HG03045 (cell line): Measurements from ENCODE around the gene BFAR.
A peak's percentile ranks its signal among the peaks of the same experiment; 100 is the strongest.
"Not testable (repeated sequence)": the region's sequence is repeated elsewhere in the genome, so short reads cannot be mapped to it uniquely, and the experiment has no call there.

ENCODE experiments used
- ATAC-seq: cut with Tn5 transposase; IDR thresholded peaks from one replicate; pipeline ENCODE4 v1.9.1; 2021; ENCODE audit warnings: mild to moderate bottlenecking, moderate library complexity; ENCODE audit not compliant: unreplicated experiment

The BFAR gene, protein sequence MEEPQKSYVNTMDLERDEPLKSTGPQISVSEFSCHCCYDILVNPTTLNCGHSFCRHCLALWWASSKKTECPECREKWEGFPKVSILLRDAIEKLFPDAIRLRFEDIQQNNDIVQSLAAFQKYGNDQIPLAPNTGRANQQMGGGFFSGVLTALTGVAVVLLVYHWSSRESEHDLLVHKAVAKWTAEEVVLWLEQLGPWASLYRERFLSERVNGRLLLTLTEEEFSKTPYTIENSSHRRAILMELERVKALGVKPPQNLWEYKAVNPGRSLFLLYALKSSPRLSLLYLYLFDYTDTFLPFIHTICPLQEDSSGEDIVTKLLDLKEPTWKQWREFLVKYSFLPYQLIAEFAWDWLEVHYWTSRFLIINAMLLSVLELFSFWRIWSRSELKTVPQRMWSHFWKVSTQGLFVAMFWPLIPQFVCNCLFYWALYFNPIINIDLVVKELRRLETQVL

DNA sequence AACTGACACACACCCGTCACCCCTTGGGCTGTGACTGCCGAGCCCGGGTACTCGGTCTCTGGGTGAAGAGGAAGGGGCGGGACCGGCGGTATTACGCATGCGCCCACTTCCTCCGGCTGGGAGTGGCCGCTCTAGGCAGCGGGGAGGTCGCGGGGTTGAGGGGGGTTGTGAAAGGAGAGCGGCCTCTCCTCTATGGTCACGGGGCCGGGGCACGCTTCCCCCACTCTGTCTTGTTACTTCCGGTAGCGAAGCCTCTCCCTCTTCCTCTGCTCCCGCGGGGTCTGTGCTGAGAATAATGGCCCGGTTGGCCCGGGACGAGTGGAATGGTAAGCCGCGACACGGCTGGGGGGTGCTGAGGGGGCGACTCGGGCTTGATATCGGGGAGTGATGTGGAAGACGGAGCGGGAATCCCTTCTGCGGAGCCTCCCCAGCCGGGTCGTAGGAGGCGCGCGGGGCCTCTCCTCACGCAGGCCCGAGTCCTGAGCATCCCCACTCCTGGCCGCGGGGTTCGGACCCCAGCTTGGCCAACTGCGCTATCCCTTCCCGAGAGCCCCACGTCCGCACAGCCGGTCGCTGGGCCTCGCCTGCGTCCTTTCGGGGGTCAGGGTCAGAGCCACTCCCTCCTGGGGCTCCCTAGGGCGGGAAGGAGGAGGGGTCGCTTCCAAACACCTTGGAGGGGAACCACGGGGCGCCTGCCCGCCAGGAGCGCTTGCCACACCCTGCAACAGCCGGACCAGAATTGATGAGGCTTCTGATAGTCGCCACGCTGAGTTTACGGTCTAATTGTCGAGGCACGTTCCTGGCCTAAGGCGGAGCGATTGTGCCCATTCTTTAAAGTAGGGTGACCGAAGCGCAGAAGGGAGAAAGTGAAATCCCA, at the start of gene BFAR:
Gene BFAR (plus strand): TSS at position 259 of the 877 bp plus-strand sequence. CDS start 11,396 bp downstream, outside the sequence.
- peak; percentile 80 for ATAC-seq

DNA sequence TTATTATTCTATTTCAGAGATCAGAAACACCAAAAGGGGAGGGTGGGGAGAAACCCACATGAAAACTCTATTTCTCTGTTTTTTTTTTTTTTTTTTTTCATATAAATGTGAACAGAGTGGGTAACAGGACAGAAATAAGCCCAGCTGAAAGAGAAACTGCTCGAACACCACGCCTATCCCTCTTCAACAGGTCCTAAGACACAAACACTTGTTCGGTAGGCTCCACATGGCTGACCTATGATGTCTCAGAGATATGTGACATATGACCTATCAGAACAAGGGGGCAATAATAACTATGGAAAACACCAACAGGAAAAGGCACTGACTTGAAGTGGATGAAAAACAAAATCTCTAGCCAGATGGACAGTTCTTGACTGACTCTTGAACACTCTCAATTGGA, 47.5 kb upstream of the BFAR start:
- no peak for ATAC-seq

DNA sequence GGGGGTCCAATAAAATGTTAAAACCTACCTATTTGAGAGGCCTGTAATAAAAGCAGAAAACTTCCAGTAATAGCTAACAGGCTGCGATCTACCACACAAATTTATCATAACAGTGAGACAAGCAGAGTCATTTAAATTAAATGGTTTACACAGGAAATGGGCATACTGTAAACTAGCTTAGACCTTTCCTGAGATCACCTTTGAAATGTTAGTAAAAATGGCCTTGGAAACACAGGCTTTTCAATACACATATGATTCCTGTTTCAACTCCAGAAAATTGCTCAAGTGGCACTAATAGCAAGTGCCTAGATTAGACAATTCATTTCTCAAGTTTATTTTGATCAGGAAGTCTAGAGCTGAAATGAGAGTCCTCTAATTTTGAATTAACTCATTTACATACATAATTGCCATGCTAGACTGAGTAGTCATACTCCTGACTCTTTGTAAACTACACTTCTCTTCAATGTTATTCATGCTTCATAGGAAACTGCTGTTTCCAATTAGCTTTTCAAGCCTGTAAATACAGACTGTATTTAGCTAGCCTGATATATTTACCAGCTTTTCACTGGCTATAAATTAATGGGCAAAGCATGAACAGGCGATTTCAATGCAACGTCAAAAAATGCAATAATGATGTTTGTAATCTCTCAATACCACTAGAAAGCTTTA, 46.0 kb upstream of the BFAR start:
- ATAC-seq, result no peak

DNA sequence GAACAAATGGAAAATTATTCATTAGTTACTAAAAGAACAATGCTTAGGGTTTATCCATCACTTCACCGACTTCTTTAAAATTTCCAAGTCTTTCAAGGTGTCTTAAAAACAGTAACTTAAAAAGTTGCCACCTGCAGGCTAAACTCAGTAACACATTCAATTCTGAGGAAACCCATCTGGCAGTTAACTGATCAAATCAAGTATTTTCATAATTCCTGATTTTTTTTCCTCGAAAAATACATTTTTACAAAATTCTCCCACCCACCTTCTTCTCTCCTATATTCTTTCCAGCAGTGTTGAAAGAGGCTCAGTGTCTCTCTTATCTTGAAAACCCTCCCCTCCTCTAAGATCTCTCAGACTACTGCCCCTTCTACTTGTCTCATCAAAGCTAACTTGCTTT, 32.6 kb upstream of the BFAR start:
- no peak for ATAC-seq

DNA sequence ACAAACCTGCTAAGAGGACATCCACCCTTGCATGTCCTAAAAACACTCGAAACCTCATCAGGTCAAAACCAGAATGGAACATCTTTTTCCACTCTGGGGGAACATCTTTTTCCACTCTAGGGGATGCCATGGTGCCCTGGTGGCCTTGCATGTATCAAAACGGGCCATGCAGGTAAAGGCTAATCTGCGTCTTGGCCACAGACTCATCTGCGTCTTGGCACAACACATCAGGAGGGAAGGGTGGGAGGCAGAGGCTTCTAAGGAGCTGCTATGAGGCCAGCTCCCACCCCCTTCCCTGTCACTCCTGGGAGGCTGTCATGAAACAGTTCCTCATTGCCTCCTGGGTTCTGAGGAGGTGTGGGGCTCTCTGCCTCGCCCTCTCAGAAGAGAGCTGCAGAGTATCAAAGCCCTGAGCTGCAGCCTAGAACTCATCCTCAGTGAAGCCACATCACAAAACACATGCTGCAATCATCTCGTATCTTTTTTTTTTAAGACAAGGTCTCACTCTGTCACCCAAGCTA, 30.2 kb upstream of the BFAR start:
- ATAC-seq, result no peak

DNA sequence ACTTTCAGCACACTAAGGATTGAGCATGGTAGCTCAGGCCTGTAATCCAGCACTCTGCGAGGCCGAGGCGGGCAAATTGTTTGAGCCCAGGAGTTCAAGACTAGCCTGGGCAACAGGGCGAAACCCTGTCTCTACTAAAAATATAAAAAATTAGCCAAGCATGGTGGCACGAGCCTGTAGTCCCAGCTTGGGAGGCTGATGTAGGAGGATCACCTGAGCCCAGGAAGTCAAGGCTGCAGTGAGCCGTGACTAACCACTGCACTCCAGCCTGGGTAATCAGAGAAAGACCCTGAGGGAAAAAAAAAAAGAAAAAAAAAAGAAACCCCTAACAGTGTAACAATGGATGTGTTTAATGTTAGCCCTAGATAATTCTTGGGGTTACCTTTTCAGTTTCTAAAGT, 26.6 kb upstream of the BFAR start:
- ATAC-seq, result no peak

DNA sequence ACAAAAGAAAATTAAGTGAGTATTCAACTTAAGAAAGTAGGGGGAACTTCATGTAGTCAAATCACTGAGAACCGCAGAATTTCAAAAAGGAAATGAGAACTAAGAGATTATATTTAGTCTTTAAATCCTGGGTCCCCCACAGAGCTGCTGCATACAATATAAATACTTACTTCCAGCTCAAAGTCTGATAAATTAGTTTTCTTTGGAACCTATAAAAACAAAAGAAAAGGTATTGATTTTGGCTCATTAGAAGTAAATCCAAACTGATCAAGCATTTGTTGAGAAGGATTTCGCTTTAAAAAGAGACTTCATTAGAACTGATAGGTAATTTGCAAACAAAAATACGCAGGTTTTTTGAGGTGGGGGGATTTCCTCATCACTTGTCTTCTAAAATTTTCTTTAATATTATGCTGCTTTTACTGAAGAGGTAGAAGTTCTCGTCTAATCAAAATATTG, 24.6 kb upstream of the BFAR start:
- ATAC-seq, result no peak

DNA sequence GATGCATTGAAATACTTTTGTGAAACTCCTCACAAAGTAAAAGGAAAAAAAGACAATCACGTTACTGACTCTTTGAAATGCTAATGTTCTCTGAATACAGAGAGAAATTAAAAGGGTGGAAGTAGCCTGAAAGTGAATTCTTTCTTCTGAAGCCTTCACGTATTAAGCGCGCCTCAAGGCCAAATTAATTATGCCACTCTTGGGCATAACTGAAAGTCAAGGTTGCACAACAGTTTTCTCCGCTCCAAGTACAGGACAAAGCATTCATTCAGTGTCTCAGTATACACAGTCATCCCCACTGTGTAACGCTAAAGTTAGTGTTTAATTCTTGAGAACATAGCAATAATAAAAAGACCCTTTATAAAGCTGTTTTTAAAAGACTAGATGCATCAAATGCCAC, 24.1 kb upstream of the BFAR start:
- ATAC-seq, result no peak

DNA sequence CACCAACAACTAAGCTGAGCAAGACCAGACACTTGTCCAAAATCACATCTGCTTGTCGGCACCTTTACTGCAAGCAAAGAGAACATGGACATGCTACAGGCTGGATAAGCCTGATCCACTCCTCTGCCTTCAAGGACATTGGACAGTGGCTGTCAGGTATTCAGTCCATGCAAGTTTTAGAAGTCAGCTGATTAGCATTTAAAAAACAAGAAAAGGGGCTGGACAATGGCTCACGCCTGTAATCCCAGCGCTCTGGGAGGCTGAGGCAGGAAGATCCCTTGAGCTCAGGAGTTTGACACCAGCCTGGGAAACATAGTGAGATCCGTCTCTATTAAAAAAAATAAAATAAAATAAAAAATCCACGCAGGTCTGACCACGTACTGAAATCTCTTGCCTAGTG, 23.0 kb upstream of the BFAR start:
- ATAC-seq, result no peak

DNA sequence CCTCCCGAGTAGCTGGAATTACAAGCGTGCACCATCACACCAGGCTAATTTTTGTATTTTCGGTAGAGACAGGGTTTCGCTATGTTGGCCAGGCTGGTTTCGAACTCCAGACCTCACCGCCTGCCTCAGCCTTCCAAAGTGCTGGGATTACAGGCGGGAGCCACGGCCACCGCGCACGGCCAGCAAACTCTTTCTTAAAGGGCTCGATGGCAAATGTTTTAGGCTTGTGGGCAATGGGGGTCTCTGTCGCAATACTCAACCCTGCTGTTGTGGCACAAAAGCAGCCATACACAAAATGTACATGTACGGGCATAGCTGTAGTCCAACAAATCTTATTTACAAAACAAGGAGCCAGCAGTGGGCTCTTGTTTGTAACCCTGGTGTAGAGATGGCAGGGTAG, 21.1 kb upstream of the BFAR start:
- no peak for ATAC-seq

DNA sequence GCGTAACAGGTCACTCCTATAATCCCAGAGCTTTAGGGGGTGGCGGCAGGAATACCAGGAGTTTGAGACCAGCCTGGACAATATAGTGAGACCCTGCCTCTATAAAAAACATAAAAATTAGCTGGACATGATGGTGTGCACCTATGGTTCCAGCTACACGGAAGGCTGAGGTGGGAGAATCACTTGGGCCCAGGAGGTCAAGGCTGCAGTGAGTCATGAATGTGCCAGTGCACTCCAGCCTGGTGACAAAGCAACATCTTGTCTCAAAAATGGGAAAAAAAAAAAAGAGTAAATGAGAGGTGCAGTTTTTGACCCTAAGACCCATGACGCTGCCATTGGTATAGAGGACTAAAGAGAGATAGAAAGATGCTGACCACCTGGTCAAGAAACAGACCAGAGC, 18.8 kb upstream of the BFAR start:
- no peak for ATAC-seq

DNA sequence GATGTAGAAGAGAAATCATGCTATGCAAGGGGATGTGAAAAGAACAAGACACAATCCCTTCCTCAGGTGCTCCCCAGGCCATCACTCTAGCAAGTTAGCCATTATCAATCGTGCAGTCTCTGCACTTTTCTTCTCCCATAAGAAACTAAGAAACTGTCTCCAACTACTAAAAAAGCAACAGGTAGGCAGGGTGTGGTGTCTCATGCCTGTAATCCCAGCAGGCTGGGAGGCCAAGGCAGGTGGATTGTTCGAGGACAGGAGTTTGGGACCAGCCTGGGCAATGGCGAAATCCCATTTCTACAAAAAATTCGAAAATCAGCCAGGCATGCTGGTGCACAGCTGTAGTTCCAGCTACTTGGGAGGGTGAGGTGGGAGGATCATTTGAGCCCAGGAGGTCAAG, 16.5 kb upstream of the BFAR start:
- ATAC-seq, result no peak

DNA sequence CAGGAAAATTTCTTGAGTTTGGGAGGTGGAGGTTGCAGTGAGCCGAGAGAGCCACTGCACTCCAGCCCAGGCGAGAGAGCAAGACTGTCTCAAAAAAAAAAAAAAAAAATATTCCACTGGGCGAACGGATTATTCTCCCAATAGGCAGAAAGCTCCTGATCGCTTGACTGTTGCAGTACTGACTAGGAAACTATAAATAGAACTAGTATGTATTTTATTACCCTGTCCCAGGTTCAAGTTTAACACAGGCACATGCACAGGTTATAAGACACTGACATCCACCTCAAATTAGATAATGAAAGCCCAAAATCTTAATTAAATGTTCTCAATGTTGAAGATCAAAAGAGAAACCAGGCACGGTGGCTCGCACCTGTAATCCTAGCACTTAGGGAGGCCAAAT, 14.2 kb upstream of the BFAR start:
- no peak for ATAC-seq

DNA sequence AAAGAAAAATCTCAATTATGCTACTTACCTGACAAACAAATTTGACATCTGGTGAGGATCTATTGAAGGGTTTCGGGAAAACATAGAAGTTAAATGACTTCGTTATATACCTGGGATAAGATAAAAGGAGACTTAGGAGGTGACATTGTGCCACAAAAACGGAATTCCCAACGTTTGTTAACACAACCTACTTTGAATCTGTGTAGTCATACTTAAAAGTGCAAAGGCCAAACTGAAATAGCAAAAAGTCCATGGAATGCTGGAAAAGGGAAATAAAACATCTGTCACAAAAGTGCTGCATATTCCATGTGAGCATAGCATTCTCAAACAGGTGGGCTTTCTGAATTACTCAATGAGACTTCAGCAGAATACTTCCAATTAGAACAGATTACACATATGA, 5.7 kb upstream of the BFAR start:
- ATAC-seq, result no peak

DNA sequence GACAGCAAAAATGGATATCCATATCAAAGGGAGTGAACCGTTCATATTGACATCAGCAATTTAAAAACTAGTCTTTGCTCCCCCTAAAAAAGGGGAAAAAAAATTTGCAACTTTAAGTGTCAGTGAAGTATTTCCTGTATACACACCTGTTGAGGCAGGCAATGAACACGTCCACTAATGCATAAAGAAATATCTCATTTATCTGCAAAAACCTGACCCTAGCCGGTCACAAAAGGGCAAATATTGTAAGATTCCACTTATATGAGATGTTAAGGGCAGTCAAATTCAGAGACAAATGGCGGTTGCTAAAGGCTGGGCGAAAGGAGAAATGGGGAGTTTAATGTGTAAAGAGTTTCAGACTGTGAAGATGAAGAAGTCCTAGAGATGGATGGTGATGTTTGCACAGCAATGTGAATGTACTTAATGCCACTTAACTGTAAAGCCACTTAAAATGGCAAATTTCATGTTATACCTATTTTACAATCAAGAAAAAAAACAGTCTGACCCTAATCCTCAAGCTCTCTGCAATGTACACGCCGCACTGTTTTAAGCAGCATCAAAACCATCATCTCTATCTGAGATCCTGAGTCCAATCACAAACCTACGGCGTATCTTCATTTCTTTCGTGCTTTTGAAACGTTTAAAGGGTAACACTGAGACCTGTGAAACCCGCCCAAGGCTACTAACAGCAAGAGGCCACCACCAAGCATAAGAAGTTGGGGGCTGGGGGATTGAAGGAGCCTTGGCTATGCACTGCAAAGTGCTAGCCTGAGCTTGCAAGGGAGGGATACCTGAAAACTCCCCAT, 3.7 kb upstream of the BFAR start:
- ATAC-seq, result no peak

DNA sequence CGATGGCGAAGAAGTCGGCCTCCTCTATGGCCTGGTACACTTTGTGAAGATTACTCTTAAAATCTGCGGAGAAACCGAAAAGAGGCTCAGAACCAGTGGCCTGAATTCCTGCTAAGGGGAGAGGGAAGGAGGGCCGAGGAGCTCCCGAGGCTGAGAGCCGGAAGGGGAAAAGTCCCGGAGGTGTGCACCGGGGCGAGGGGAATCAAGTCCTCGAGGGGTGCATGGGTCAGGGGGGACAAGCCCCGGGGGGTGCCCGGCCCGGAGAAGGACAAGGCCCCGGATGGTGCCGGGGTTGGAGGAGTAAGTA, 3.2 kb upstream of the BFAR start:
- no peak for ATAC-seq

DNA sequence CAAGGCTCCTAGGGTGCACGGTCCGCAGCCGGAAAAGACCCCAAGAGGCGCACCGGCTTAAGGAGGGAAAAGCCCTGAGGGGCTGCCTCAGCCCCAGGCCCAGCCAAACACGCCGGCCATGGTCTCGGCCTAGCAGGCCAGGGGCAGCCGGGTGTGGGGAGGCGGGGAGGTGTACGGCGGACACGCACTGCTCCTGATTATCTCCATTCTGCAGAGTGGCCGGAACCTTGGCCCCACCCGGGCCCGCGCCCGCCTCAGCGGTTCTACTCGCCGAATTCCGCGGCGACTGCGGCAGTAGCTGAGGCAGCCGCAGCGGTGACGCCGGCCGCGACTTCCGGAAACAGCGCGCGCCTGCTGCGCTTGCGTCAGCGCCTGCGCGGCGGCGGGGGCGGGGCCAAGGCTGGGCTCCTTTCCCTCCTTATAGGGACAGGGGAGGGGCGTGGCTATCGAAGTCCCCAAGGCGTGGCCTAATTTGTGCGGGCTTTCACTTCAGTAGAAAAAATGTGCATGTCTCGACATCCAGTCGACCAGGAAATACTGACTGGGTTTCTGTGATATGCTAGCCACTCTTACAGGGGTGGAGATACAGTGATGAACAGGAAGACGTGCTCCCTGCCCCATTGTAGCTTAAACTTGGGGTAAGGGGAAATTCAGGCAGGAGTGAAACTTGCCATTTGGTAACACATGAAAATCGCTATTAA, 2.7 kb upstream of the BFAR start, which contains the start of gene PARN:
Gene PARN (minus strand): TSS at position 342 of the 701 bp plus-strand sequence. CDS start 135 bp downstream, at position 207.
- ATAC-seq, result peak; percentile 62

DNA sequence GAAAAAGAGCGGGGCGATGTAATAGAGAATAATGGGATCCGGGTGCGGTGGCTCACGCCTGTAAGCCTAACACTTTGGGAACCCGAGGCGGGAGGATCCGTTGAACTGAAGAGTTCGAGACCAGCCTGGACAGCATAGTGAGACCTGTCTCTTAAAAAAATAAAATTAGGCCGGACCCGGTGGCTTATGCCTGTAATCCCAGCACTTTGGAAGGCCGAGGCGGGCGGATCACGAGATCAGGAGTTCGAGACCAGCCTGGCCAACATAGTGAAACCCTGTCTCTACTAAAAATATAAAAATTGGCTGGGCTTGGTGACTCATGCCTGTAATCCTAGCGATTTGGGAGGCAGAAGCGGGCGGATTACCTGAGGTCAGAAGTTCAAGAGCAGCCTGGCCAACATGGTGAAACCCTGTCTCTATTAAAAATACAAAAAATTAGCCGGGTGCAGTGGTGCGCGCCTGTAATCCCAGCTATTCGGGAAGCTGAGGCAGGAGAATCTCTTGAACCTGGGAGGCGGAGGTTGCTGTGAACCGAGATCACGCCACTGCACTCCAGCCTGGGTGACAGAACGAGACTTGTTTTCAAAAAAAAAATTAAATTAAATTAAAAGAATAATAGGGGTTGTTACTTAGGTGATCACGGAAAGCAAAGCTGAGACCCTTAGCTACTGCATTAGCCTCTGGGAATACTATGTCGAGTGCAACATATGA, 2.0 kb upstream of the BFAR start:
- ATAC-seq, result not testable (repeated sequence)

DNA sequence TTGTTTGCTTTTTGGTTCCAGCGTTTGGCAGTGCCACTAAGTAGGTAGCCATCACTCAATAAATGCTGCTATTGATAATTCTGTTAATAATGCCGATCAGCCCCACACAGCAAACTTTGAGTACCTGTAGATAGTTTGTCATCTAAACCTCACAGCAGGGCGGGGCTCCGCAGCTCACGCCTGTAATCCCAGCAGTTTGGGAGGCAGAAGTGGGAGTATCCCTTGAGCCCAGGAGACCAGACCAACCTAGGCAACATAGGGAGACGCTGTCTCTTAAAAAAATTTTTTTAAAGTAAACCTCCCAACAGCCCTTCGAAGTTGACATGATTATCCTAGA, 1.6 kb downstream of the BFAR start:
- ATAC-seq, result no peak
